Superior temporal gyrus (tissue), 1 donor: Measurements from ENCODE around the gene GALNT2.
A peak's percentile ranks its signal among the peaks of the same experiment; 100 is the strongest.

Experiments
- DNase-seq: peaks from one replicate; pipeline ENCODE4 v3.0.0-alpha.2; 2016; ENCODE audit errors: extremely low spot score

GALNT2 gene

GRCh38 chr1:230186003-230186863 is 119.2 kb downstream of the GALNT2 start:
- no peak for DNase-seq

DNA sequence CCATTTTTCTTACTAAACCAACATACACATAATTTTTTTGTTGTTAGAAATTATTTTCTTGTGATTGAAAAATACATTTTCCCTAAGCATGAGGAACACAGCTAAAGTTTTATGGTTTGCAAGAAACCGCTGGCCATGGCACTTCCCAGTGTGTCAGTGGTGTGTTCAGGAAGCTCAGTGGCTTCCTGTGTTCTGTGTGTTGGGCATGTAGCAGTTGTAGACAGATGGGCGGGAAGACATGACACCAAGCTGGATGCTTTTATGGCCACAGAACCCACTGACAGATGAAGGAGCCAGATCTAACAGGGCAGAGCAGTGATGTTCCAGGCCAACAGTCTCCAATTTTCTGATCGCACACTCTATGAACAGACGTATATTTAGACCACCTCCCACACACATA is 119.8 kb downstream of the GALNT2 start:
- DNase-seq, result no peak

- DNase-seq, result no peak
Measured at GRCh38 chr1:230187290-230187689, 120.3 kb downstream of the GALNT2 start.

DNA sequence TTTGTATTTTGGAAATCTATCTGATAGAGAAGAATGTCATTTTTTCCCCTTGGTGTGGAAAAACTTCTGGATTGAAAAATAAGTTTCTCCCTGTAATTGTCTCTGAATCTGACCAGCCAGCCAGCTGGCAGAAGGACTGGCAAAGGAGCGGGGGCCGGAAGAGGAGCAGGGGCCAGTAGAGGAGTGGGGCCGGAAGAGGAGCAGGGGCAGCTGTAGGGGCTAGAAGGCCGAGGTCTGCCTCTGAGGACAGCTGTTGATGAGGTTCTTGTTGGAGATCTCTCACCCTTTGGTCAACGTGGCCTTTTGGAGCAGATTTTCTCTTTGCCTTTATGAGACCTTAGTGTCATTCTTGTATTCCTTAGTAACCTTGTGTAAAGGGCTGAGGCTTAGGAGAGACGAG is 121.8 kb downstream of the GALNT2 start:
- DNase-seq, result no peak

DNA sequence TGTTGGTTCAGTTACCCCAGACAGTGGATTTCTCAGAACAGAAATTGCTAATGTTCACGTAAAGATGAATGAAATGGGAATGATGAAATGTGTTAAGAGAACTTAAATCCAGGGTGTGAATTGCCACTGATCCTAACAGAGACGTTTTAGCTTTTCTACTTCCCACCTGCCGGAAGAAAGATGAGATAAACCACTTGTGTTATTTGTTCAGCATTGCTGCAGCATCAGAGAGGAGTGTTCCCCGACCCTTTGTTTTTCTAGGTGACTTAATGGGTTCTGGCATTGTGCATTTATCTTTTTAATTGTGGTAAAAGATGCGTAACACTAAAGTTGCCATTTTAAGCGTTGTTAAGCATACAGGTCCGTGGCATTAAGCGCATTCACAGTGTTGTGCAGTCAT is 122.3 kb downstream of the GALNT2 start:
- DNase-seq, result no peak

- no peak for DNase-seq
Measured at GRCh38 chr1:230189824-230190223, 122.8 kb downstream of the GALNT2 start.

GRCh38 chr1:230191079-230191804 is 124.2 kb downstream of the GALNT2 start:
- DNase-seq, result peak; percentile 66

DNA sequence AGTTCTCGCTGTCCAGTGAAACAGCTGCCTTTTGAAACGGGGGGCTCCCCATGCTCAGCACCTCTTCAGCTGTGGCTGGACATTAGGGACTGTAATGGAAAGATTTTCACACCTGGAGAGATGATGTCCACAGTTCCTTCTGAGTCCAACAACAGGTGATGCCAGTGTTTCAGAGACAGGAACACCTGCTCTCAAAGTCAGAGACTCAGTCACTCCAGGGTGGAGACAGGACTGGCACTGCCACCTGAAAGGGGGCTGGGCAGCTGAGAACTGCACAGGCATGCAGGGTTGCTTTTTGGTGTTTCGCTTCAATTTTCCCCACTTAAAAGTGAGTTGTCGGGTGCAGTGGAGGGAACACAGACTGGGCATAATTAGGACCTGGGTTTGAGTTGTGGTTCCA is 124.8 kb downstream of the GALNT2 start:
- DNase-seq, result no peak

DNA sequence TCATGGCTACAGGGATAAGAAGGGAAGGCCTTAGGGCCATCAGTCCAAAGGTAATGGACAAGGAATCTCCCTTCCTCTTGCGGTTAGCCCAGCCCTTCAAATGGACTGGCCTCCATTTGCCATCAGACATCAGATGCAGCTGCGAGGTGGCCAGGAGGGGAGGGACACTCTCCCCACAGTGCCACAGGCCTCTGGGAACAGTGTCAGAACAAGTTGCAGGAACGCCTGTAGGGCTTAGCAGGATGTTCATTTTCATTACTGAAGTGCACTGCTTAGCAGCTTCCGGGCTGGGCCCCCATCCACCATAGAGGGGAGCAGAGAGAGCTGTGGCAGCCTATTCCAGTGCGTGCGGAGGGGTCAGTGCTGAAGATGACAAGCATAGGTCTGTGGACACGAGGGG is 127.5 kb downstream of the GALNT2 start:
- no peak for DNase-seq

DNA sequence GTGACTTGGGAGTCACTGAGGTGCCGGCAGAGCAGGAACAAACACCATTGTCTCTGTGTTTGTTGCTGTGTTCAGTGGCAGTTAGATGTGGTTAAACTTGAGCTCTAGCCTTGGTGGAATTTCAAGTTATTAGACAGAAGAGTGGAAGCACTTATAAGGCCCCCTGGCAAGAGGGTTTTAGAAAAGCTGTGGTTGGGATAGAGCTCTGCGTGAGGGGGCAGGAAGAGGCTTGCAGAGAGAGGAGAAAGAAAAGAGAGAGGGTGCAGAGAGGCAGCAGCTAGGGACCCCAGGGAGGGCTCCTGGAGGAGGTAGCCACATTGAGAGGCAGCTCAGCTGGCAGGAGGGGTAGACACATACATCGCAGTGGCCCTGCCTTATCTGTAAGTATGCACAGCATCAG is 128.2 kb downstream of the GALNT2 start:
- DNase-seq, result no peak

- DNase-seq, result no peak
Measured at GRCh38 chr1:230196077-230196476, 129.0 kb downstream of the GALNT2 start.

- no peak for DNase-seq
Measured at GRCh38 chr1:230197644-230198567, 130.9 kb downstream of the GALNT2 start.

- DNase-seq, result no peak
Measured at GRCh38 chr1:230199034-230199433, 132.0 kb downstream of the GALNT2 start.

DNA sequence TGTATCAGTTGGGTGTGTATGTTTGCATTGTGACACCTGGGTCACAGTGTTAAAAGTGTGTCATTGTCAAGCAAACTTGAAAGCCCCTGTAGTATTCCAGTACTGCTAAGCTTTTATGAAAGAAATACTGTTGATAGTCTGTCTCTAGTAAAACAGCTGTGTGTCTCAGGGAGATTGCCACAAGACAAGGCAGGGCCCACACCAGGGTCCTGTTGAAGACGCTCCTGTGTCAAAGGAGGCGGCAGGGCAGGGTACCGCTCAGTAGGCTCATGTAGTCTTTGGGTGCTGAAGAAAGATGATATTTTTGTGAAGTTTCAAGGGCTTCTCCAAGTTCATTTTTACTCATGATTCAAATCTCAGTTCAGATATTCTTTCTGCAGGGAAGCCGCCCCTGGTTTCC is 132.5 kb downstream of the GALNT2 start:
- no peak for DNase-seq

DNA sequence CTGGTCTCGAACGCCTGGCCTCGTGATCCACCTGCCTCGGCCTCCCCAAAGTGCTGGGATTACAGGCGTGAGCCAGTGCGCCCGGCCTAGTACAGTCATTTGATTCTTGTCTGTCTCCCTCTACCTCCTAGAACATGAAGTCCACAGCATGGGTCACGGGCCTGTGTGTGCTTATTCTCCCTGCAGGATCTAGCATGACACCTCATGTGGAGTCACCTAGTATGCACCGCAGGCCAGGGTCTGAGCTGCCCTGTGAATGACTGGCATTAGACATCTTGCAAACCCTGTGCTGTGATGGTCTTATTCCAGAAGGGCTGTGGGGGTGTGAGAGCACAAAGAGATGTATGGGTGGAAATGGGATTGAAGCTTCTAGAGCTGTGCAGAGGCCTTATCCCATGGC is 133.2 kb downstream of the GALNT2 start:
- no peak for DNase-seq

GRCh38 chr1:230201445-230201844 is 134.4 kb downstream of the GALNT2 start:
- DNase-seq, result no peak

DNA sequence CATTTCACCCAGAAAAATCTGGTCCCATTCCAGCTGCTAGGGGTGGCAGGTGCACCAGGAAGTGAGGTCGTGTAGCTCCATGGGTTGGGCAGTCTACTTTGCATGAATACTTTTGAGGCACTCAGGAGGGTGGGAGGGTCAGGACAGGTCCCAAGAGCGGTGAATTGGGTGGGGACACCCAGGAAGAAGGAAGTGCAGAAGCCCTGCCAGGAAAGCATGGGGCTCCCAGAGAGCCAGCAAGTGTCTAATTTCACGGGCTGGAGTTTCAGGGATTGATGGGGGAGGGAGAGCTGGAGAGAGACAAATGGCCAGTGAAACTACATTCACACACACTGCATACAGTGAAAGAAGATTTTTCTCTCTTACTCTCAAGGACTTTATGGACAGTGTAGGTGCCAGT is 137.8 kb downstream of the GALNT2 start:
- DNase-seq, result no peak

DNA sequence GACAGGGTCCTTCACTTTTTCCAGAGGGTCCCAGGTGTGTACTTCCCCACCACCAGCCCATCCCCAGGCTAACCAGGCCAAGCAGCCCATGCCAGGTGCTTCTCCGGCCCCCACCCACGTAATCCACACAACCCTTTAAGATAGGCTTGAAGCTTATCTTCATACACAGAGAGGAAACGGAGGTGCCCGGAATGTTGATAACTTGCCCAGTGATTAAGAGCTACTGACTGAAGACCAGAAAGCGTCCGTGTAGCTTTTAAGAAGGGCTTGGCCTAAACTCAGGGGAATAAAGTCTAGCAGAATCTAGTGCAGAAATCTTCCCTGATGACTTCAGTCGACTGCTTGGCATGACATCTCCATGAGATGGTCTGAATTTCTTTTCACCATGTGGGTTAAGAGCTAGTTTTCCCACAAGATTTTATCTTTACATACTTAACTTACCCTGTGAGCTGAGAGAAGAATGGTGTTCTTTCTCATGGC is 138.7 kb downstream of the GALNT2 start:
- no peak for DNase-seq

DNA sequence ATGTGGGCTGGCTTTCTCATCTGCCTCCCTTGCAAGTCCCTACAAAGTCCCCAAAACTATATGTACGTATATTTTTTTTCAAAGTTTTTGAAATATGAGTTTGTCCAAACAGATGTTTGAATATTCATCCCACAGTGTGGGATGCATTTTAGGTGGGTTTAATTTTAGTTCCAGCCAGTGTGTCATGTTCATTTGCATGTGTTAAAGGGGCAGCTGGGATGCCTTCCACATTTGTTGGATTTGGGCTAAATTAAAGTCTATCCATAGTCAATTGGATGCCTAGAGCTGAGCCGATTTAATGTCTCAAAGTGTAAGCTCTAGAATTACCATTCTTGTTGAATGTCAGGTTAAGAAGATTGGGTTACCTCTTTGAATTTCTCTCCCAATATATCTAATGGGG is 139.2 kb downstream of the GALNT2 start:
- no peak for DNase-seq

DNA sequence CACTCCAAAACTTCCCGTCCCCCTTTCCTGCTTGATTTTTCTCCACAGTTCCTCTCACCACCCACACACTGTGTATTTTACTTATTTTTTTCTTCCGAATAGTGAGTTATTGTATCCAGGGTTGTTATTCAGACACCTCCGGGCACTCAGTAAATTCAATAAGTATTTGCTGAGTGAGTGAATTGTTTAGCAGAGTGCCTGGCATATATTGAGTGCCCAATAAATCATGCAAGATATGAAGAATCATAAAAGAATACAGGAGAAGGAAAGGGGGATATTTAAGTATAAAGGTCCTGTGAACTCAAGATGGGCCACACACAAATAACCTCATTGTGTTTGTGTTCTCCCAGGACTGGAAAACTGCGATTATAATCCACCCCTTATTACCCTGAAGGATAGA is 139.9 kb downstream of the GALNT2 start:
- no peak for DNase-seq

DNA sequence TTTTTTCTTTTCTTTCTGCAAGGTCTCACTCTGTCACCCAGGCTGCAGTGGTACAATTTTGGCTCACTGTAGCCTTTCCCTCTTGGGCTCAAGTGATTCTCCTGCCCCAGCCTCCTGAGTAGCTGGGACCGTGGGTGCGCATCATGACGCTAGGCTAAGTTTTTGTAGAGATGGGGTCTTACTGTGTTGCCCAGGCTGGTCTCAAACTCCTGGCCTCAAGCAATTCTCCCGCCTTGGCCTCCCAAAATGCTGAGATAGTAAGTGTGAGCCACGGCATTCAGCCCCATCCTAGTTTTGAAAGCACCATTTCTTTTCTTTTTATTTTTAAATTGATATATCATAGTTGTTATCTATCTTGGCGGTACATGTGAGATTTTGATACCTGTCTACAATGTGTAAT is 140.6 kb downstream of the GALNT2 start:
- no peak for DNase-seq
